GM21737 (cell line): ENCODE measurements around the gene SPATS2.
A peak's percentile ranks its signal among the peaks of the same experiment; 100 is the strongest.

Source experiments
- ATAC-seq: cut with Tn5 transposase; IDR thresholded peaks from one replicate; pipeline ENCODE4 v1.9.1; 2021; ENCODE audit warnings: mild to moderate bottlenecking, moderate library complexity; ENCODE audit not compliant: unreplicated experiment

Gene SPATS2

GRCh38 chr12:49538510-49539403 lies 171.5 kb downstream of the SPATS2 start, which contains the start of gene KCNH3:
KCNH3 (plus strand) TSS chr12:49539030; CDS start chr12:49539417, 387 bp downstream.
- peak; percentile 65 for ATAC-seq

GRCh38 chr12:49539406-49540228 lies 172.4 kb downstream of the SPATS2 start:
- ATAC-seq, result no peak

- ATAC-seq, result no peak
These were observed 173.2 kb downstream of the SPATS2 start for GRCh38 chr12:49540229-49541139.

GRCh38 chr12:49541140-49541861 lies 174.0 kb downstream of the SPATS2 start:
- no peak for ATAC-seq

GRCh38 chr12:49541911-49542505 lies 174.7 kb downstream of the SPATS2 start:
- no peak for ATAC-seq

- ATAC-seq, result no peak
These were observed 175.4 kb downstream of the SPATS2 start for GRCh38 chr12:49542592-49543160.

GRCh38 chr12:49543221-49543913 lies 176.1 kb downstream of the SPATS2 start:
- ATAC-seq, result no peak

- no peak for ATAC-seq
These were observed 176.9 kb downstream of the SPATS2 start for GRCh38 chr12:49543914-49544815.

- no peak for ATAC-seq
These were observed 178.6 kb downstream of the SPATS2 start for GRCh38 chr12:49545815-49546214.

GRCh38 chr12:49546481-49546880 lies 179.2 kb downstream of the SPATS2 start:
- ATAC-seq, result no peak

GRCh38 chr12:49547090-49547690 lies 179.9 kb downstream of the SPATS2 start:
- no peak for ATAC-seq

- no peak for ATAC-seq
These were observed 181.2 kb downstream of the SPATS2 start for GRCh38 chr12:49548481-49548821.

- no peak for ATAC-seq
These were observed 181.8 kb downstream of the SPATS2 start for GRCh38 chr12:49548822-49549648.

- ATAC-seq, result no peak
These were observed 182.8 kb downstream of the SPATS2 start for GRCh38 chr12:49549735-49550692.

- ATAC-seq, result no peak
These were observed 183.5 kb downstream of the SPATS2 start for GRCh38 chr12:49550693-49551252.
